H7 (cell line): ENCODE results near the gene TRIP6. TPM values are rescaled to one million over a fixed set of nuclear protein-coding genes. Genes with fewer than 3 reads are reported as not detected.

ENCODE experiments used
- DNase-seq: peaks from one replicate; pipeline ENCODE4 v3.0.0; 2012
- H3K27me3 ChIP-seq: 2 replicates; pipeline ENCODE4 v1.6.0; 2011; ENCODE audit warnings: mild to moderate bottlenecking, low read length; ENCODE audit not compliant: control insufficient read depth, insufficient read depth
- H3K36me3 ChIP-seq: replicated peaks from 2 replicates; pipeline ENCODE4 v1.5.1; 2011; ENCODE audit warnings: low read length; ENCODE audit not compliant: control insufficient read depth, insufficient read depth
- H3K4me3 ChIP-seq: 2 replicates; pipeline ENCODE4 v1.5.1; 2011; ENCODE audit warnings: low read depth, mild to moderate bottlenecking, control low read depth, low read length, moderate library complexity; ENCODE audit not compliant: insufficient read depth
- total RNA-seq: library from RNA; depleted of rRNA; stranded (reverse); fragments of >200 nt; shearing (Covaris generic); gene quantifications from 2 replicates; pipeline ENCODE4 v1.2.3, GENCODE V29; 2014

Gene TRIP6
- total RNA-seq, 1 experiment from 2014 or later = 118 TPM

GRCh38 chr7:100856871-100857282, 10.3 kb upstream of the TRIP6 start:
- DNase-seq = peak; percentile 41
- H3K4me3 ChIP-seq = no peak overlapping the region

GRCh38 chr7:100859856-100860255, 7.3 kb upstream of the TRIP6 start:
- no peak overlapping the region for H3K4me3 ChIP-seq
- H3K27me3 ChIP-seq = no peaks in the 10 kb centered on the region
- DNase-seq = peak; percentile 43
- peaks cover 11% of the 10 kb centered on the region for H3K36me3 ChIP-seq

More at GRCh38 chr7:100856871-100857282, 10.3 kb upstream of the TRIP6 start:
- Histone ChIP-seq H3K36me3 (peaks cover 7% of the 10 kb centered on the region), H3K27me3 (no peaks in the 10 kb centered on the region; the same call in 1 of the 2 replicates)

GRCh38 chr7:100860702-100861615, 6.2 kb upstream of the TRIP6 start:
- peak; percentile 43 for DNase-seq
- Histone ChIP-seq H3K36me3 (peaks cover 11% of the 10 kb centered on the region), H3K27me3 (no peaks in the 10 kb centered on the region), H3K4me3 (no peak overlapping the region)

- no peak for DNase-seq
- no peak overlapping the region for H3K4me3 ChIP-seq
- no peaks in the 10 kb centered on the region for H3K27me3 ChIP-seq
- peaks cover 11% of the 10 kb centered on the region for H3K36me3 ChIP-seq
Measured at GRCh38 chr7:100861616-100861985, 5.6 kb upstream of the TRIP6 start.

- Histone ChIP-seq H3K4me3 (no peak overlapping the region), H3K36me3 (peaks cover 13% of the 10 kb centered on the region), H3K27me3 (no peaks in the 10 kb centered on the region)
- DNase-seq = peak; percentile 13
Measured at GRCh38 chr7:100863406-100863950, 3.7 kb upstream of the TRIP6 start.

- peak; percentile 21 for DNase-seq
- peaks cover 14% of the 10 kb centered on the region for H3K36me3 ChIP-seq
- no peak overlapping the region for H3K4me3 ChIP-seq
- no peaks in the 10 kb centered on the region for H3K27me3 ChIP-seq
Measured at GRCh38 chr7:100864263-100864845, 2.8 kb upstream of the TRIP6 start.

- Histone ChIP-seq H3K4me3 (no peak overlapping the region), H3K27me3 (no peaks in the 10 kb centered on the region), H3K36me3 (peaks cover 16% of the 10 kb centered on the region)
- DNase-seq = peak; percentile 83
Measured at GRCh38 chr7:100865372-100865911, 1.7 kb upstream of the TRIP6 start.

GRCh38 chr7:100865938-100866728, 1.1 kb upstream of the TRIP6 start:
- DNase-seq = peak; percentile 74
- Histone ChIP-seq H3K36me3 (peaks cover 18% of the 10 kb centered on the region), H3K4me3 (no peak overlapping the region), H3K27me3 (no peaks in the 10 kb centered on the region)

GRCh38 chr7:100866729-100867039, 503 bp upstream of the TRIP6 start:
- Histone ChIP-seq H3K4me3 (peak overlapping the region; percentile 96), H3K36me3 (peaks cover 23% of the 10 kb centered on the region), H3K27me3 (no peaks in the 10 kb centered on the region)
- no peak for DNase-seq

GRCh38 chr7:100867776-100868485, 744 bp downstream of the TRIP6 start:
- Histone ChIP-seq H3K27me3 (no peaks in the 10 kb centered on the region), H3K36me3 (peaks cover 26% of the 10 kb centered on the region), H3K4me3 (peak overlapping the region; percentile 96)
- DNase-seq = peak; percentile 83

GRCh38 chr7:100873599-100874299, 6.6 kb downstream of the TRIP6 start:
- DNase-seq = no peak
- H3K4me3 ChIP-seq = no peak overlapping the region
- no peaks in the 10 kb centered on the region for H3K27me3 ChIP-seq
- peaks cover 35% of the 10 kb centered on the region for H3K36me3 ChIP-seq

GRCh38 chr7:100874300-100874576, 7.1 kb downstream of the TRIP6 start:
- Histone ChIP-seq H3K4me3 (peak overlapping the region; percentile 99), H3K36me3 (peaks cover 36% of the 10 kb centered on the region), H3K27me3 (no peaks in the 10 kb centered on the region)
- peak; percentile 75 for DNase-seq

- peak within 1 kb of the TSS; percentile 99 for H3K4me3 ChIP-seq
- DNase-seq = peak; percentile 99
- H3K36me3 ChIP-seq = peaks cover 36% of the 10 kb centered on the region
- H3K27me3 ChIP-seq = no peaks in the 10 kb centered on the region
Measured at GRCh38 chr7:100874577-100875355, 7.6 kb downstream of the TRIP6 start, which contains the start of gene SRRT. Gene SRRT, plus strand, starts transcription at chr7:100875103. Its CDS starts 488 bp downstream, at chr7:100875591.
